Parathyroid adenoma (tissue), 2 donors: ENCODE measurements around the gene PRX.
"Not testable (repeated sequence)": the region's sequence is repeated elsewhere in the genome, so short reads cannot be mapped to it uniquely, and the experiment has no call there.

Experiments used
- H2AFZ ChIP-seq: fragments of 300-600 bp; sonication (generic); one replicate; pipeline ENCODE4 v1.7.0; 2017; ENCODE audit warnings: antibody characterized with exemption, mild to moderate bottlenecking
- H3K27ac ChIP-seq: fragments of 300-600 bp; sonication (generic); one replicate; pipeline ENCODE4 v1.7.0; 2017
- H3K27me3 ChIP-seq: fragments of 300-600 bp; sonication (generic); one replicate; pipeline ENCODE4 v1.7.0; 2017; ENCODE audit warnings: low read length; ENCODE audit not compliant: control insufficient read depth, insufficient read depth
- H3K36me3 ChIP-seq: fragments of 300-600 bp; sonication (generic); one replicate; pipeline ENCODE4 v1.7.0; 2017; ENCODE audit warnings: low read length; ENCODE audit not compliant: control insufficient read depth, insufficient read depth
- H3K4me1 ChIP-seq: fragments of 300-600 bp; sonication (generic); one replicate; pipeline ENCODE4 v1.7.0; 2017; ENCODE audit warnings: control low read depth
- H3K4me2 ChIP-seq: fragments of 300-600 bp; sonication (generic); one replicate; pipeline ENCODE4 v1.7.0; 2017; ENCODE audit warnings: low read length
- H3K4me3 ChIP-seq: fragments of 300-600 bp; sonication (generic); one replicate; pipeline ENCODE4 v1.7.0; 2017; ENCODE audit warnings: low read depth, low read length
- H3K79me2 ChIP-seq: fragments of 300-600 bp; sonication (generic); one replicate; pipeline ENCODE4 v1.7.0; 2017; ENCODE audit warnings: control low read depth
- H3K9ac ChIP-seq: fragments of 300-600 bp; sonication (generic); one replicate; pipeline ENCODE4 v1.7.0; 2017; ENCODE audit warnings: mild to moderate bottlenecking
- H3K9me3 ChIP-seq: fragments of 300-600 bp; sonication (generic); one replicate; pipeline ENCODE4 v1.7.0; 2017; ENCODE audit warnings: low read length; ENCODE audit not compliant: control insufficient read depth
- TF ChIP-seq, protein P1 (sequence below): fragments of 300-600 bp; sonication (generic); IDR thresholded peaks from one replicate; pipeline ENCODE4 v1.7.0; 2017; ENCODE audit warnings: antibody characterized with exemption, mild to moderate bottlenecking
- donor health status: primary hyperparathyroidism.

Gene PRX

DNA sequence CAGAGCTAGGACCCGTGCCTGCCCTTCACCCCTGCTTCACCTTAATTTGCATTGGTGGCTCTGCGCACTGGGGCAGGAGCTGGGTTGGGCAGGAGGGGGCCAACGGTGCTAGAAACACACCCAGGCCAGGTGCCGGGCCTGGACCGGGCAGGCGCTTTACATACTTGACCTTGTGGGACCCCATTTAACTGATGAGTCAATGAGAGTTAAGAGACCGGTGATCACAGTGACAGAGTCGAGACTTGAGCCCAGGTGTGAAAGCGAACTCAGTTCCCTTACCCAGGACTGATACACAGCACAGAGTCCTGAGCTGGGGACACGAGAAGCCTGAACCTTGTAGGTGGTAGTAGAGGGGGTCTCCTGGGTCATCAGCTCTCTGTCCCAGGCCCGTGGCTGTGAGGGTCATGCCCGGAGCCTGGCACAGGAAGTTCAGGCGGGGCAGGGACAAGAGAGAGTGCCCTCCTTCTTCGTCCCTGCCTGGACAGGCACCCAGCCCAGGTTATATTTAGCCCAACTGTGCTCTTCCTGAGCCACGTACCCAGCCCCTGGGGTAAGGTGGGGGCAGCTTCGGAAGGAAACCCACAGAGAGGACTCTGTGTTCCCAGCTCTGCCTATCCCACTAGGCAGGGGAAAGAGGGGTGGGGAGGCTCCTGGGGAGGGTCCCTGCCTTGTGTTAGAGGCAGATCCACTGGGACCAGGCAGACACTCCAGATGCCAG is 1.9 kb downstream of the PRX start:
- TF ChIP-seq, protein P1, sequence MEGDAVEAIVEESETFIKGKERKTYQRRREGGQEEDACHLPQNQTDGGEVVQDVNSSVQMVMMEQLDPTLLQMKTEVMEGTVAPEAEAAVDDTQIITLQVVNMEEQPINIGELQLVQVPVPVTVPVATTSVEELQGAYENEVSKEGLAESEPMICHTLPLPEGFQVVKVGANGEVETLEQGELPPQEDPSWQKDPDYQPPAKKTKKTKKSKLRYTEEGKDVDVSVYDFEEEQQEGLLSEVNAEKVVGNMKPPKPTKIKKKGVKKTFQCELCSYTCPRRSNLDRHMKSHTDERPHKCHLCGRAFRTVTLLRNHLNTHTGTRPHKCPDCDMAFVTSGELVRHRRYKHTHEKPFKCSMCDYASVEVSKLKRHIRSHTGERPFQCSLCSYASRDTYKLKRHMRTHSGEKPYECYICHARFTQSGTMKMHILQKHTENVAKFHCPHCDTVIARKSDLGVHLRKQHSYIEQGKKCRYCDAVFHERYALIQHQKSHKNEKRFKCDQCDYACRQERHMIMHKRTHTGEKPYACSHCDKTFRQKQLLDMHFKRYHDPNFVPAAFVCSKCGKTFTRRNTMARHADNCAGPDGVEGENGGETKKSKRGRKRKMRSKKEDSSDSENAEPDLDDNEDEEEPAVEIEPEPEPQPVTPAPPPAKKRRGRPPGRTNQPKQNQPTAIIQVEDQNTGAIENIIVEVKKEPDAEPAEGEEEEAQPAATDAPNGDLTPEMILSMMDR = no peak
- no peak overlapping the region for H3K9ac ChIP-seq
- H3K4me2 ChIP-seq = peak overlapping the region; percentile 41
- H3K27me3 ChIP-seq = no peaks in the 10 kb centered on the region
- peak overlapping the region; percentile 20 for H3K4me3 ChIP-seq
- no peaks in the 10 kb centered on the region for H3K79me2 ChIP-seq
- H2AFZ ChIP-seq = peak overlapping the region; percentile 88
- H3K27ac ChIP-seq = peak overlapping the region; percentile 68
- H3K9me3 ChIP-seq = no peaks in the 10 kb centered on the region
- H3K4me1 ChIP-seq = peaks cover 30% of the 10 kb centered on the region
- no peaks in the 10 kb centered on the region for H3K36me3 ChIP-seq

DNA sequence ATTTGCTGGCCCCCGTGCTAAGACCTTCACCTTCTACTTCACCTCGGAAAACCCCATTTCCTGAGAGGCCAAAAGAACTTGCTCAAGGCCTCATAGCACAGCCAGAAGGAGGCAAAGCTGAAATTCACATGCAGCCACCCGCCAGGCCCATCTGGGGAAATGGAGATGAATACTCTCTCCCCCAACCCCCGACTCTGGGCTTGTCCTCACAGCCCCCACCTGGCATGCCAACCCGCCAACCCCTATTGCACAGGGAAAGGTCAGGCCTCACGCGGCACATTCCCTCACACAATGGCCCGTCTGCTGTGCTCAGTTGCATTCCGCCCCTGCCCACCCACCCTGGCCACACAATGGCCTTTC is 3.2 kb downstream of the PRX start:
- TF ChIP-seq, protein P1 = no peak
- H3K36me3 ChIP-seq = no peaks in the 10 kb centered on the region
- no peak overlapping the region for H3K27ac ChIP-seq
- H3K4me3 ChIP-seq = no peak overlapping the region
- H3K27me3 ChIP-seq = no peaks in the 10 kb centered on the region
- no peaks in the 10 kb centered on the region for H3K79me2 ChIP-seq
- H2AFZ ChIP-seq = no peak overlapping the region
- H3K4me2 ChIP-seq = no peak overlapping the region
- H3K9ac ChIP-seq = no peak overlapping the region
- peaks cover 19% of the 10 kb centered on the region for H3K4me1 ChIP-seq
- no peaks in the 10 kb centered on the region for H3K9me3 ChIP-seq

- not testable (repeated sequence) for H2AFZ ChIP-seq, H3K79me2 ChIP-seq, H3K36me3 ChIP-seq, H3K9me3 ChIP-seq, H3K4me2 ChIP-seq, H3K27me3 ChIP-seq, H3K4me3 ChIP-seq, H3K27ac ChIP-seq, H3K9ac ChIP-seq
- peaks cover 12% of the 10 kb centered on the region for H3K4me1 ChIP-seq
Observed at GRCh38 chr19:40408598-40408925, 4.6 kb downstream of the PRX start.

GRCh38 chr19:40407714-40408597 is 5.2 kb downstream of the PRX start:
- TF ChIP-seq, protein P1 = no peak
- Histone ChIP-seq H3K79me2 (no peaks in the 10 kb centered on the region), H3K27ac (no peak overlapping the region), H3K4me2 (no peak overlapping the region), H3K9ac (no peak overlapping the region), H3K9me3 (no peaks in the 10 kb centered on the region), H3K27me3 (no peaks in the 10 kb centered on the region), H3K4me1 (peaks cover 12% of the 10 kb centered on the region), H3K4me3 (no peak overlapping the region), H3K36me3 (no peaks in the 10 kb centered on the region), H2AFZ (no peak overlapping the region)

- Histone ChIP-seq H3K9me3 (no peaks in the 10 kb centered on the region), H3K36me3 (no peaks in the 10 kb centered on the region), H3K9ac (peak overlapping the region; percentile 31), H3K4me2 (peak overlapping the region; percentile 91), H3K27me3 (no peaks in the 10 kb centered on the region), H3K4me1 (no peaks in the 10 kb centered on the region), H3K27ac (peak overlapping the region; percentile 71), H3K79me2 (no peaks in the 10 kb centered on the region), H3K4me3 (peak overlapping the region; percentile 55), H2AFZ (peak overlapping the region; percentile 85)
- TF ChIP-seq, protein P1 = peak; percentile 14
Observed at GRCh38 chr19:40403262-40403984, 9.8 kb downstream of the PRX start.
